Measurements from ENCODE around the gene FTCD.
"Not testable (repeated sequence)": the region's sequence is repeated elsewhere in the genome, so short reads cannot be mapped to it uniquely, and the experiment has no call there.

FTCD gene

GRCh38 chr21:46154155-46154954, 1.0 kb downstream of the FTCD start:
- DNase-seq (ENCODE audit: low spot score), result no peak

- DNase-seq (ENCODE audit: low spot score), result peak; percentile 92
Observed at GRCh38 chr21:46153247-46154154, 1.9 kb downstream of the FTCD start.

GRCh38 chr21:46152927-46153246, 2.5 kb downstream of the FTCD start:
- no peak for DNase-seq (ENCODE audit: low spot score)

- DNase-seq (ENCODE audit: low spot score), result no peak
Observed at GRCh38 chr21:46151989-46152926, 3.1 kb downstream of the FTCD start.

GRCh38 chr21:46151261-46151988, 4.0 kb downstream of the FTCD start:
- DNase-seq (ENCODE audit: low spot score), result no peak

GRCh38 chr21:46150491-46151121, 4.8 kb downstream of the FTCD start:
- DNase-seq (ENCODE audit: low spot score), result no peak

- no peak for DNase-seq (ENCODE audit: low spot score)
Observed at GRCh38 chr21:46150073-46150472, 5.3 kb downstream of the FTCD start.

- no peak for DNase-seq (ENCODE audit: low spot score)
Observed at GRCh38 chr21:46149205-46149901, 6.0 kb downstream of the FTCD start.

GRCh38 chr21:46148106-46148505, 7.3 kb downstream of the FTCD start:
- DNase-seq (ENCODE audit: low spot score), result no peak

GRCh38 chr21:46147429-46147828, 8.0 kb downstream of the FTCD start:
- DNase-seq (ENCODE audit: low spot score), result not testable (repeated sequence)

GRCh38 chr21:46146856-46147255, 8.5 kb downstream of the FTCD start:
- DNase-seq (ENCODE audit: low spot score), result no peak

- DNase-seq (ENCODE audit: low spot score), result no peak
Observed at GRCh38 chr21:46145840-46146691, 9.3 kb downstream of the FTCD start.

- no peak for DNase-seq (ENCODE audit: low spot score)
Observed at GRCh38 chr21:46145159-46145839, 10.1 kb downstream of the FTCD start.

GRCh38 chr21:46144464-46145070, 10.8 kb downstream of the FTCD start:
- no peak for DNase-seq (ENCODE audit: low spot score)

- no peak for DNase-seq (ENCODE audit: low spot score)
Observed at GRCh38 chr21:46142582-46143473, 12.6 kb downstream of the FTCD start.

GRCh38 chr21:46141767-46142581, 13.4 kb downstream of the FTCD start:
- no peak for DNase-seq (ENCODE audit: low spot score)

Data from AG20443 (cell line).